Tibial nerve (tissue), 4 donors: ENCODE data around the gene ADAM30. TPM values are rescaled to one million over a fixed set of nuclear protein-coding genes. Genes with fewer than 3 reads are reported as not detected.

Experiments used
- DNase-seq, 2 donors: peaks; one replicate each; pipeline ENCODE4 v3.0.0-alpha.2; 2019; ENCODE audit warnings: low spot score in 2 of 2
- H3K27ac ChIP-seq, 4 donors: fragments of 200-600 bp; sonication (generic) in 3 of 4; one replicate each; pipeline ENCODE4 v1.5.1; 2017 to 2019; ENCODE audit warnings: mild to moderate bottlenecking in 1 of 4
- H3K27me3 ChIP-seq, 2 donors: fragments of 200-600 bp; sonication (generic) in 1 of 2; one replicate each; pipeline versions ENCODE4 v1.5.1 to v1.6.0; 2017 to 2019
- H3K36me3 ChIP-seq, 3 donors: fragments of 200-600 bp; sonication (generic); one replicate each; pipeline ENCODE4 v1.5.1; 2018 to 2019
- H3K4me1 ChIP-seq, 4 donors: fragments of 200-600 bp; sonication (generic) in 3 of 4; one replicate each; pipeline ENCODE4 v1.5.1; 2017 to 2019
- H3K4me3 ChIP-seq, 4 donors: fragments of 200-600 bp; sonication (generic) in 3 of 4; one replicate each; pipeline ENCODE4 v1.5.1; 2017 to 2019; ENCODE audit warnings: mild to moderate bottlenecking in 1 of 4, moderate library complexity in 1 of 4
- H3K9me3 ChIP-seq, 4 donors: fragments of 200-600 bp; sonication (generic) in 3 of 4; one replicate each; pipeline ENCODE4 v1.5.1; 2017 to 2019
- EP300 ChIP-seq, 2 donors: sonication (generic); formaldehyde crosslinking; IDR thresholded peaks; one replicate each; pipeline ENCODE4 v1.6.1; 2017; ENCODE audit warnings: antibody characterized with exemption in 2 of 2, mild to moderate bottlenecking in 1 of 2
- POLR2A ChIP-seq, 2 donors: fragments of 450-650 bp; IDR thresholded peaks; one replicate each; pipeline ENCODE4 v1.6.1; 2017; ENCODE audit warnings: antibody characterized with exemption in 2 of 2, mild to moderate bottlenecking in 2 of 2, moderate library complexity in 2 of 2
- WGBS, 2 donors: methylation state at CpG; one replicate each; pipeline ENCODE4 v1.1.5; 2018; 5-methylcytosine and 5-hydroxymethylcytosine counted together
- total RNA-seq, 4 donors: library from RNA; depleted of rRNA; stranded (reverse); fragments of >200 nt; gene quantifications; one replicate each; pipeline ENCODE4 v1.1.0, GENCODE V29; 2016
- TF ChIP-seq, protein P1 (sequence below), 5 experiments: fragments of 200-600 bp in 3 of 5; fragments of 450-650 bp in 2 of 5; sonication (generic) in 3 of 5; IDR thresholded peaks; one replicate each; pipeline ENCODE4 v1.5.1; 2016 to 2019; ENCODE audit warnings: antibody characterized with exemption in 5 of 5, mild to moderate bottlenecking in 3 of 5, moderate library complexity in 2 of 5

ADAM30 gene
- total RNA-seq, 4 donors from 2014 or later: not detected

DNA sequence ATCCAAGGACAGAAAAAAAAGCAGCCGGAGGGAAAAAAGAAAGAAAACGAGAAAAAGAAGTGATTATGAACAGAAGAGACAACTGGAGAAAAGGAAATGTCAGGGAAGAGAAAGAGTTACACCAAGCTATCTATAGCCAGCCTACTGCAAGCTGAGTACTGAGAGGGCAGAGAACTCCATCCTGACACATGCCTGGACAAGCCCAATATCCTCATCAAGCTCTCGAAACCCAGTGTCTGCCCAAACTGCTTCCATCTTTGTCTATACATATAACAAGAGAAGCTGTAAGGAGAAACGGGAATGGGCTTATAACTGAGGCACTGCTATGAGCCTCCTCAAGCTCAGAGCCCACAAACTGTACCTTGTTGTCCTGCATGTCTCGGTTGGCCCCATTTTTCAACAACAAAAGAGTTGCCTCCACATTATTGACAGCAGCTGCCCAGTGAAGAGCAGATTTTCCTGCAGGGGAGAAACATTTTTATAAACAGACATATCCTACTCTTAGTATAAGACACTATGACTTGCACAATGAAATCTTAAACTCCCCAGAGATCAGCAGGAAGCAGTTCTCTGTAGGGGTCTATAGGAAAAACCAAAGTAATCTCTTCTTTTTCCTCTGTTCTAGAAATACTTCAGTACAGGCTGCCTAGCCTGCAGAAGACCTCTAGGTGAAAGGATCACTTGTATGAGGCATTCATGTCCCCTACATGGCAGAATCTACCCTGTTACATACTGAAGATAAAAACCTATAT is 21.2 kb upstream of the ADAM30 start:
- H3K4me3 ChIP-seq: no peak overlapping the region
- no peaks in the 10 kb centered on the region for H3K9me3 ChIP-seq
- H3K27ac ChIP-seq: no peak overlapping the region
- no peaks in the 10 kb centered on the region for H3K4me1 ChIP-seq
- no peak for DNase-seq
- WGBS, 2 donors: 82 to 87% methylated on average over 5 of the region's 5 CpGs
- H3K36me3 ChIP-seq: peaks cover 6 to 87% (median 31%) of the 10 kb centered on the region in 3 donors
- no peak for TF ChIP-seq POLR2A (IDR thresholded peaks at IDR 0.05)
- TF ChIP-seq, protein P1, sequence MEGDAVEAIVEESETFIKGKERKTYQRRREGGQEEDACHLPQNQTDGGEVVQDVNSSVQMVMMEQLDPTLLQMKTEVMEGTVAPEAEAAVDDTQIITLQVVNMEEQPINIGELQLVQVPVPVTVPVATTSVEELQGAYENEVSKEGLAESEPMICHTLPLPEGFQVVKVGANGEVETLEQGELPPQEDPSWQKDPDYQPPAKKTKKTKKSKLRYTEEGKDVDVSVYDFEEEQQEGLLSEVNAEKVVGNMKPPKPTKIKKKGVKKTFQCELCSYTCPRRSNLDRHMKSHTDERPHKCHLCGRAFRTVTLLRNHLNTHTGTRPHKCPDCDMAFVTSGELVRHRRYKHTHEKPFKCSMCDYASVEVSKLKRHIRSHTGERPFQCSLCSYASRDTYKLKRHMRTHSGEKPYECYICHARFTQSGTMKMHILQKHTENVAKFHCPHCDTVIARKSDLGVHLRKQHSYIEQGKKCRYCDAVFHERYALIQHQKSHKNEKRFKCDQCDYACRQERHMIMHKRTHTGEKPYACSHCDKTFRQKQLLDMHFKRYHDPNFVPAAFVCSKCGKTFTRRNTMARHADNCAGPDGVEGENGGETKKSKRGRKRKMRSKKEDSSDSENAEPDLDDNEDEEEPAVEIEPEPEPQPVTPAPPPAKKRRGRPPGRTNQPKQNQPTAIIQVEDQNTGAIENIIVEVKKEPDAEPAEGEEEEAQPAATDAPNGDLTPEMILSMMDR (IDR thresholded peaks at IDR 0.05): no peak
- no peak for TF ChIP-seq EP300 (IDR thresholded peaks at IDR 0.05)
- no peaks in the 10 kb centered on the region for H3K27me3 ChIP-seq

DNA sequence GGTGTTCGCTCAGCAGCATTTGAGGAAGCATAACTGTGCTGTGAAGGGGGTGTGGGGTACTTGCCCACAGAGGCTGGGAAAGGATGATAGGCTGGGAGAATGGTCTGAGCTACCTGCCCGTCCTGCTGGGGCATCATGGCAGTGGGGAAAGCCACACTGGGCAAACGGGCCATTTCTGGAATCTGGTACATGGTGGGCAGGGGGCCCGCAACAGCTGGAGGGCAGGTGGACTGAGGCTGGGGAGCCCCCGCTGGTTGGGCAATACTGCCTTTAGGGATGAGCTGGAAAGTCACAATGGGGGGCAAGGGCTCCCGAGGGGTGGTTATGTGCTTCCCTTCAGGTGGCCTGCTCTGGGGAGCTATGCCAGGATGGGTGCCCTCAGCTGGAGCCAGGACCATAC is 19.2 kb upstream of the ADAM30 start:
- DNase-seq: no peak
- WGBS, 2 donors: 91 to 92% methylated on average over 4 to 6 of the region's 6 CpGs
- H3K27ac ChIP-seq: no peak overlapping the region
- H3K27me3 ChIP-seq: no peaks in the 10 kb centered on the region
- H3K9me3 ChIP-seq: no peaks in the 10 kb centered on the region
- no peak overlapping the region for H3K4me3 ChIP-seq
- no peaks in the 10 kb centered on the region for H3K4me1 ChIP-seq
- peaks cover 3 to 67% (median 24%) of the 10 kb centered on the region in 3 donors for H3K36me3 ChIP-seq
- no peak for TF ChIP-seq POLR2A (IDR thresholded peaks at IDR 0.05)
- TF ChIP-seq, protein P1 (IDR thresholded peaks at IDR 0.05): no peak
- no peak for TF ChIP-seq EP300 (IDR thresholded peaks at IDR 0.05)

DNA sequence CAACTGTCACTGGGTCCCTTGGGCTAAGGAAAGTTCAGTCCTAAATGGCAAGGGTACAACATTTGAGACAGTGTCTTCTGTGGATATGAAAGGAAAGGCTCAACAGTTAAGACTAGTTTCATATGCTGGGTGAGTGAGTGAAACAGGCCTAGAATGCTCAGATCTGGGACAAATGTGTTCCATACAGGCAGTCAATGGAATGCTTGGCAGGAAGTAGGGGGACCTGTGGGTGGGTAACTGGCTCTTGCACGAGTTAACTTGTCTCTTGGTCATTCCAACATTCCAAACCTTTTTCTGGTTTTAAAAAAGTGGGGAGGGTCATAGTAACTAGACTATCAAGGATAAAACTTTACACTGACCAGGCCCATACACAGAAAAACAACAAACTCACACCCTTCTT is 17.8 kb upstream of the ADAM30 start:
- no peak for DNase-seq
- H3K36me3 ChIP-seq: peaks cover 0 to 53% (median 18%) of the 10 kb centered on the region in 3 donors

DNA sequence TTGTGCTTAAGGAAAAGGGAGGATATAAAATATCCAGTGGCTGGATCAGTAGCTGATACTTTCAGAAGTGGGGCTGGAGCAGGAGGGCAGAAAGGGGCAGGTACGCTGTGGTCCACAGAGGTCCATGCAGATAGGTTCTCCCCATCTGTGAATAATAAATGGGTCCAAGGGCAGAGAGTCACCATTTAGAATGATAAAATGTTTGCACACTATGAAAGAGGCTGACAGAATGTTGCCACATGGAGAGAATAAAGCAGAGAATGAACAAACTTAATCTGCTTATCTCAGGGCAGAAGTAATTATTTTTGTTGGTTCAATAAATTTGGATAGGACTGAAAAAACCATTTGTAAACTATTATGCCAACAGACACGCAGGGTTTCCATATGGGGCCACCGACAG is 16.6 kb upstream of the ADAM30 start:
- no peaks in the 10 kb centered on the region for H3K4me1 ChIP-seq
- 87 to 95% methylated on average over 3 of the region's 3 CpGs for WGBS, 2 donors
- H3K27ac ChIP-seq: no peak overlapping the region
- H3K27me3 ChIP-seq: no peaks in the 10 kb centered on the region
- TF ChIP-seq EP300 (IDR thresholded peaks at IDR 0.05): no peak
- peaks cover 0 to 42% (median 12%) of the 10 kb centered on the region in 3 donors for H3K36me3 ChIP-seq
- DNase-seq: no peak
- H3K9me3 ChIP-seq: no peaks in the 10 kb centered on the region
- H3K4me3 ChIP-seq: no peak overlapping the region

More for the DNA sequence above, 17.8 kb upstream of the ADAM30 start:
- Histone ChIP-seq H3K4me1 (no peaks in the 10 kb centered on the region), H3K4me3 (no peak overlapping the region), H3K27me3 (no peaks in the 10 kb centered on the region), H3K27ac (no peak overlapping the region), H3K9me3 (no peaks in the 10 kb centered on the region)
- 33 to 43% methylated on average over 1 of the region's 1 CpG for WGBS, 2 donors
- TF ChIP-seq EP300 (IDR thresholded peaks at IDR 0.05) (no peak), POLR2A (IDR thresholded peaks at IDR 0.05) (no peak)
- TF ChIP-seq, protein P1 (IDR thresholded peaks at IDR 0.05): no peak

DNA sequence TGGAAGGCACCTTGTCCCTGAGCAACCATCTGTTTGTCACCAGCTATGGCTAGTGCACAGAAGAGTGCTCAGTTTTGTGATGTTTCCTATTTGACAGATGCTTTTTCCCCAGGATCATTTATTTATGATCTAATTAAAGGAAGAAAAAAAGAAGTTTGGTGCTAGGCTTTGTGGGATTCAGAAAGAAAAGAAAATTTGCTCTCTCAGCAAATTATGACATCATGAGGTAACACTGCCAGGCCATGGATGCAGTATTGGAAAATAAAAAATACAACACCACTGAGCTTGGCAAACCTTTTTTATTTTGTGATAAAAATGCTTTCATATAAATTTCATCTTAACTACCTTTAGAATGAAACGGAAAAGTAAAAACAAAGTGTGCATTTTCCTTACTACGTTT is 15.5 kb upstream of the ADAM30 start:
- TF ChIP-seq EP300 (IDR thresholded peaks at IDR 0.05) (no peak), POLR2A (IDR thresholded peaks at IDR 0.05) (no peak)
- TF ChIP-seq, protein P1 (IDR thresholded peaks at IDR 0.05): no peak
- no peak overlapping the region for H3K4me3 ChIP-seq
- peaks cover 0 to 30% (median 8%) of the 10 kb centered on the region in 3 donors for H3K36me3 ChIP-seq
- no peak overlapping the region for H3K27ac ChIP-seq
- no peaks in the 10 kb centered on the region for H3K9me3 ChIP-seq
- no peak for DNase-seq
- whole genome bisulfite sequencing, 2 donors: 72 to 81% methylated on average over 2 of the region's 2 CpGs
- no peaks in the 10 kb centered on the region for H3K27me3 ChIP-seq
- H3K4me1 ChIP-seq: no peaks in the 10 kb centered on the region
